ENCODE results near the gene TRAM2. TPM values are rescaled to one million over a fixed set of nuclear protein-coding genes. Genes with fewer than 3 reads are reported as not detected.

Gene TRAM2
- total and polyA plus RNA-seq, 2 of the 13 experiments (the other 11 are each of a cell fraction or from before 2014, with no cell fraction given) = 49.1 to 72.5 TPM

DNA sequence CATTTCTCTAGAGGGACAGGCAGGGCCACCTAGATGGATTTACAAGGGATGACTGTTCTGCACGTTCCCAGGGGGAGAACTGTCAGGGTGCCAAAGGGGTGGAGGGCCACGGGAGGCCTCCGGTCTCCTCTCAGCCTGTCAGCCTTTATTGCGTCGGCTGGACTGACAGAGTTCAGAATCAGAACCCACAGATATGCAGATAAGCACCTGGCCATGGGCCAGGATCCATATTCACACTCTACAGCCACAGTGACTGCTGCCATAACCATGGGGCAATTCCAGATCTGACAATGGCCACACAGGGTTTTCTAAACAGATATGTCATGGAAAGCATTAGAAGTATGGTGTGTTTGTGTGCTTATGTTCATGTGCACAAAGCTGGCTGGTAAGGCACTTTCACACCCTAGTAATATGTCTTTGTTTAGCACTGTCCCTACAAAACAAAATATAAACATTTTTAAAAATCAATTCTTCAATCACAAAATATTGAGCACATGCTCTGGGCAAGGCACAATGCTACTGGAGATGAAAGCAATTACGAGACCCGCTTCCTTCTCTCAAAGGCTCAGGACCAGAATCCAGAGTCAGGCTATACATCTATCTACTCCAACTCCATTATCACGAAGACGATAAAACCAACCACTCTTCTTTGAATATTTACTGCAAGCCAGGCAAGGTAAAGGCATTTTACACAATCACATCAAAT is 29.1 kb downstream of the TRAM2 start (continued):
- TF ChIP-seq SRSF9 (IDR thresholded peaks at IDR 0.05; ENCODE audit: borderline replicate concordance, insufficient read depth, low read depth, low read length, poor library complexity, severe bottlenecking) = no peak
- peak; percentile 65; the same call in 1 of the 2 replicates for TF ChIP-seq HOXA3 (CRISPR knock-in tag; IDR thresholded peaks at IDR 0.05)
- TF ChIP-seq, protein P1, sequence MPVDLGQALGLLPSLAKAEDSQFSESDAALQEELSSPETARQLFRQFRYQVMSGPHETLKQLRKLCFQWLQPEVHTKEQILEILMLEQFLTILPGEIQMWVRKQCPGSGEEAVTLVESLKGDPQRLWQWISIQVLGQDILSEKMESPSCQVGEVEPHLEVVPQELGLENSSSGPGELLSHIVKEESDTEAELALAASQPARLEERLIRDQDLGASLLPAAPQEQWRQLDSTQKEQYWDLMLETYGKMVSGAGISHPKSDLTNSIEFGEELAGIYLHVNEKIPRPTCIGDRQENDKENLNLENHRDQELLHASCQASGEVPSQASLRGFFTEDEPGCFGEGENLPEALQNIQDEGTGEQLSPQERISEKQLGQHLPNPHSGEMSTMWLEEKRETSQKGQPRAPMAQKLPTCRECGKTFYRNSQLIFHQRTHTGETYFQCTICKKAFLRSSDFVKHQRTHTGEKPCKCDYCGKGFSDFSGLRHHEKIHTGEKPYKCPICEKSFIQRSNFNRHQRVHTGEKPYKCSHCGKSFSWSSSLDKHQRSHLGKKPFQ (CRISPR knock-in tag; IDR thresholded peaks at IDR 0.05; ENCODE audit: insufficient replicate concordance) = peak; percentile 81
- TF ChIP-seq ZMYM4 (CRISPR knock-in tag; IDR thresholded peaks at IDR 0.05) = peak; percentile 75
- TF ChIP-seq, protein P2, sequence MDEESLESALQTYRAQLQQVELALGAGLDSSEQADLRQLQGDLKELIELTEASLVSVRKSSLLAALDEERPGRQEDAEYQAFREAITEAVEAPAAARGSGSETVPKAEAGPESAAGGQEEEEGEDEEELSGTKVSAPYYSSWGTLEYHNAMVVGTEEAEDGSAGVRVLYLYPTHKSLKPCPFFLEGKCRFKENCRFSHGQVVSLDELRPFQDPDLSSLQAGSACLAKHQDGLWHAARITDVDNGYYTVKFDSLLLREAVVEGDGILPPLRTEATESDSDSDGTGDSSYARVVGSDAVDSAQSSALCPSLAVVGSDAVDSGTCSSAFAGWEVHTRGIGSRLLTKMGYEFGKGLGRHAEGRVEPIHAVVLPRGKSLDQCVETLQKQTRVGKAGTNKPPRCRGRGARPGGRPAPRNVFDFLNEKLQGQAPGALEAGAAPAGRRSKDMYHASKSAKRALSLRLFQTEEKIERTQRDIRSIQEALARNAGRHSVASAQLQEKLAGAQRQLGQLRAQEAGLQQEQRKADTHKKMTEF (CRISPR knock-in tag; IDR thresholded peaks at IDR 0.05) = peak; percentile 75; the same call in 1 of the 2 replicates
- peak; percentile 80 for TF ChIP-seq GATAD2A (CRISPR knock-in tag; IDR thresholded peaks at IDR 0.05)
- TF ChIP-seq JUND (CRISPR knock-in tag; IDR thresholded peaks at IDR 0.05) = peak; percentile 14; the same call in 1 of the 2 replicates
- TF ChIP-seq EP300 (IDR thresholded peaks at IDR 0.05; ENCODE audit: low read depth in 2 of 2, low read length in 2 of 2) = peak in 1 of 2 experiments; percentile 61; a peak in 2 of 4 replicates
- no peak for TF ChIP-seq EP300 (CRISPR knock-in tag; IDR thresholded peaks at IDR 0.05; ENCODE audit: borderline replicate concordance)
- 0 out of 2 replicates have a peak, but pooled peaks have one; percentile 38 for TF ChIP-seq ZNF564 (CRISPR knock-in tag; IDR thresholded peaks at IDR 0.05)
- TF ChIP-seq ELF3 (CRISPR knock-in tag; IDR thresholded peaks at IDR 0.05) = peak; percentile 53
- TF ChIP-seq, protein P3, sequence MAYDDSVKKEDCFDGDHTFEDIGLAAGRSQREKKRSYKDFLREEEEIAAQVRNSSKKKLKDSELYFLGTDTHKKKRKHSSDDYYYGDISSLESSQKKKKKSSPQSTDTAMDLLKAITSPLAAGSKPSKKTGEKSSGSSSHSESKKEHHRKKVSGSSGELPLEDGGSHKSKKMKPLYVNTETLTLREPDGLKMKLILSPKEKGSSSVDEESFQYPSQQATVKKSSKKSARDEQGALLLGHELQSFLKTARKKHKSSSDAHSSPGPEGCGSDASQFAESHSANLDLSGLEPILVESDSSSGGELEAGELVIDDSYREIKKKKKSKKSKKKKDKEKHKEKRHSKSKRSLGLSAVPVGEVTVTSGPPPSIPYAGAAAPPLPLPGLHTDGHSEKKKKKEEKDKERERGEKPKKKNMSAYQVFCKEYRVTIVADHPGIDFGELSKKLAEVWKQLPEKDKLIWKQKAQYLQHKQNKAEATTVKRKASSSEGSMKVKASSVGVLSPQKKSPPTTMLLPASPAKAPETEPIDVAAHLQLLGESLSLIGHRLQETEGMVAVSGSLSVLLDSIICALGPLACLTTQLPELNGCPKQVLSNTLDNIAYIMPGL (CRISPR knock-in tag; IDR thresholded peaks at IDR 0.05; ENCODE audit: borderline replicate concordance in 1 of 2, low read depth in 1 of 2) = 0 out of 4 replicates have a peak, but pooled peaks of 1 of the 2 experiments have one; percentile 48
- TF ChIP-seq NR3C1 (CRISPR knock-in tag; IDR thresholded peaks at IDR 0.05) = no peak
- TF ChIP-seq, protein P4, sequence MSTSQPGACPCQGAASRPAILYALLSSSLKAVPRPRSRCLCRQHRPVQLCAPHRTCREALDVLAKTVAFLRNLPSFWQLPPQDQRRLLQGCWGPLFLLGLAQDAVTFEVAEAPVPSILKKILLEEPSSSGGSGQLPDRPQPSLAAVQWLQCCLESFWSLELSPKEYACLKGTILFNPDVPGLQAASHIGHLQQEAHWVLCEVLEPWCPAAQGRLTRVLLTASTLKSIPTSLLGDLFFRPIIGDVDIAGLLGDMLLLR (CRISPR knock-in tag; IDR thresholded peaks at IDR 0.05) = 0 out of 2 replicates have a peak, but pooled peaks have one; percentile 47
- TF ChIP-seq, protein P5, sequence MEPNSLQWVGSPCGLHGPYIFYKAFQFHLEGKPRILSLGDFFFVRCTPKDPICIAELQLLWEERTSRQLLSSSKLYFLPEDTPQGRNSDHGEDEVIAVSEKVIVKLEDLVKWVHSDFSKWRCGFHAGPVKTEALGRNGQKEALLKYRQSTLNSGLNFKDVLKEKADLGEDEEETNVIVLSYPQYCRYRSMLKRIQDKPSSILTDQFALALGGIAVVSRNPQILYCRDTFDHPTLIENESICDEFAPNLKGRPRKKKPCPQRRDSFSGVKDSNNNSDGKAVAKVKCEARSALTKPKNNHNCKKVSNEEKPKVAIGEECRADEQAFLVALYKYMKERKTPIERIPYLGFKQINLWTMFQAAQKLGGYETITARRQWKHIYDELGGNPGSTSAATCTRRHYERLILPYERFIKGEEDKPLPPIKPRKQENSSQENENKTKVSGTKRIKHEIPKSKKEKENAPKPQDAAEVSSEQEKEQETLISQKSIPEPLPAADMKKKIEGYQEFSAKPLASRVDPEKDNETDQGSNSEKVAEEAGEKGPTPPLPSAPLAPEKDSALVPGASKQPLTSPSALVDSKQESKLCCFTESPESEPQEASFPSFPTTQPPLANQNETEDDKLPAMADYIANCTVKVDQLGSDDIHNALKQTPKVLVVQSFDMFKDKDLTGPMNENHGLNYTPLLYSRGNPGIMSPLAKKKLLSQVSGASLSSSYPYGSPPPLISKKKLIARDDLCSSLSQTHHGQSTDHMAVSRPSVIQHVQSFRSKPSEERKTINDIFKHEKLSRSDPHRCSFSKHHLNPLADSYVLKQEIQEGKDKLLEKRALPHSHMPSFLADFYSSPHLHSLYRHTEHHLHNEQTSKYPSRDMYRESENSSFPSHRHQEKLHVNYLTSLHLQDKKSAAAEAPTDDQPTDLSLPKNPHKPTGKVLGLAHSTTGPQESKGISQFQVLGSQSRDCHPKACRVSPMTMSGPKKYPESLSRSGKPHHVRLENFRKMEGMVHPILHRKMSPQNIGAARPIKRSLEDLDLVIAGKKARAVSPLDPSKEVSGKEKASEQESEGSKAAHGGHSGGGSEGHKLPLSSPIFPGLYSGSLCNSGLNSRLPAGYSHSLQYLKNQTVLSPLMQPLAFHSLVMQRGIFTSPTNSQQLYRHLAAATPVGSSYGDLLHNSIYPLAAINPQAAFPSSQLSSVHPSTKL (CRISPR knock-in tag; IDR thresholded peaks at IDR 0.05) = peak; percentile 93
- no peak for TF ChIP-seq PITX1 (CRISPR knock-in tag; IDR thresholded peaks at IDR 0.05)
- 0 out of 2 replicates have a peak, but pooled peaks have one; percentile 8 for TF ChIP-seq NR2F6 (IDR thresholded peaks at IDR 0.05)
- TF ChIP-seq NR2F6 (CRISPR knock-in tag; IDR thresholded peaks at IDR 0.05) = peak; percentile 52; the same call in 1 of the 2 replicates
- TF ChIP-seq KMT2B (CRISPR knock-in tag; IDR thresholded peaks at IDR 0.05) = peak; percentile 33; the same call in 1 of the 2 replicates
- peak; percentile 85 for TF ChIP-seq NFIC (IDR thresholded peaks at IDR 0.05; ENCODE audit: low read length)

Measured in HepG2 (cell line).